Measurements from ENCODE around the gene IGF2BP2. TPM values are rescaled to one million over a fixed set of nuclear protein-coding genes. Genes with fewer than 3 reads are reported as not detected.

IGF2BP2 gene
- total RNA-seq, 2 donors from 2014 or later: 2.6 to 2.7 TPM

DNA sequence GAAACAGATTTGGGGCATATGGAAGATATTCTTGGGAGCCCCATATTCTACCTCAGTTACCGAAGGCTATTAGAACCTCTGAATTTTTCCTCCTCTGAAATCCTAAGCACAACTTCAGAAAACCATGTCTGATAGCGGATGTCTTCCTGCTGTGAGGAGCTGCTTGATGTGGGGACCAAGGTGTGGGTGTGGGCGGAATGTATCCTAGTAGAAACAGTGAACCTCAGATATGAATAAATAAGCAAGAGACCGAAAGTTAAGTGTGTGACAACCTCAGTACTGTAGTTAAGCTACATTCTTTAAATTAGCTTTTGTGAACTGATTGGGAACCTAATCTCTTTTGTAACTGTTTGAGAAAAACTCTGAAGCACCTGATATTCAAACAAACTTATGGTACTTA lies 191.8 kb downstream of the IGF2BP2 start:
- Histone ChIP-seq H3K36me3 (peaks cover 5% of the 10 kb centered on the region), H3K27ac (no peak overlapping the region), H3K4me1 (ENCODE audit: control insufficient read depth in 1 of 2, low read depth in 2 of 2) (peaks cover 0 to 2% of the 10 kb centered on the region in 2 donors), H3K4me3 (no peak overlapping the region), H3K27me3 (replicated peaks; ENCODE audit: insufficient read depth) (no peaks in the 10 kb centered on the region), H3K9me3 (no peaks in the 10 kb centered on the region)
- ATAC-seq (ENCODE audit: insufficient number of reproducible peaks, low FRiP score, low read depth) (no peak), DNase-seq (ENCODE audit: low spot score) (no peak)
- no peak for TF ChIP-seq CTCF (IDR thresholded peaks at IDR 0.05)

- H3K36me3 ChIP-seq: peaks cover 16% of the 10 kb centered on the region
- H3K27ac ChIP-seq: no peak overlapping the region
- ATAC-seq (ENCODE audit: insufficient number of reproducible peaks, low FRiP score, low read depth) (no peak), DNase-seq (ENCODE audit: low spot score) (no peak)
- TF ChIP-seq CTCF (IDR thresholded peaks at IDR 0.05): no peak
- peaks cover 0 to 2% of the 10 kb centered on the region in 2 donors for H3K4me1 ChIP-seq (ENCODE audit: control insufficient read depth in 1 of 2, low read depth in 2 of 2)
- no peaks in the 10 kb centered on the region for H3K27me3 ChIP-seq (replicated peaks; ENCODE audit: insufficient read depth)
- no peak overlapping the region for H3K4me3 ChIP-seq
- no peaks in the 10 kb centered on the region for H3K9me3 ChIP-seq
Measured at GRCh38 chr3:185631508-185632206, 193.2 kb downstream of the IGF2BP2 start.

DNA sequence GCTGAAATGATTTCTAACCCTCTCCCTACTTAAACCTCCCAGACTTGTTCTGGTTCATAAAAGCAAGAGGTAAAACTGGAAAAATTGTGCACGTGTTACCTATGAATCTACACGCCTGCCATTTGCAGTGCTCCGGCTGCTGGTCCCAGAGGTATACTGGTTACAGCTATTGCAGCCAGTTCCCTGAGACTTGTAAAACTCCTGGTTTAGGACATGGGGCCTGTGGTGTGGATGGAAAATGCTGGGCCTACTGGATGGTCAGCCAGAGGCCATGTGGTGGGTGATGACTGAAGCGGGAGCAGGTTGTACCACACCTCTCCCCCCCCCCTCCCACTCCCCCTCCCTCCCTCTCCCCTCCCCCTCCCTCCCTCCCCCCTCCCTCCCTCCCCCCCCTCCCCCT lies 193.7 kb downstream of the IGF2BP2 start:
- no peak for ATAC-seq (ENCODE audit: insufficient number of reproducible peaks, low FRiP score, low read depth)
- no peaks in the 10 kb centered on the region for H3K27me3 ChIP-seq (replicated peaks; ENCODE audit: insufficient read depth)
- peaks cover 0 to 2% of the 10 kb centered on the region in 2 donors for H3K4me1 ChIP-seq (ENCODE audit: control insufficient read depth in 1 of 2, low read depth in 2 of 2)
- no peaks in the 10 kb centered on the region for H3K9me3 ChIP-seq
- H3K27ac ChIP-seq: no peak overlapping the region
- TF ChIP-seq CTCF (IDR thresholded peaks at IDR 0.05): no peak
- no peak overlapping the region for H3K4me3 ChIP-seq
- no peak for DNase-seq (ENCODE audit: low spot score)
- peaks cover 22% of the 10 kb centered on the region for H3K36me3 ChIP-seq

DNA sequence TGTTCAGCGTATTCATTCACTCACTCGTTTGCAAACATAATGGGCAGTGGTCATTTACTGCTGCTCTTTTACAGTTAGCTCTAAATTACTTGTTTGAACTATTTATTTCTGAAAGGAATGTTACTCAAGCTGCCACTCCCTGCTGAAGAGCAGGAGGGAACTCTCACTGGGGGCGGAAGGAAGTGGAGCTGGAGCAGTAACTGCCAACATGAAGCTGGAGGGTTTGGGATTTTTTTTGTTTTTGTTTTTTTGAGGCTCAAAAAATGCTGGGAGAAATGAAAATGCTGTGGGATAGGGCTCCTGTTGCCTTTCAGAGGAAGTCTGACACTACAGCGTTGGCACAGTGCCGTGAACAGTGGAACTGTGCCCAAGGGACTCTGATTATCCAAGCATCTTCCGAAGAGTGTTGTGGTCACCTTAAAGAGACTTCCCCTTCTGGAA lies 194.6 kb downstream of the IGF2BP2 start:
- no peaks in the 10 kb centered on the region for H3K9me3 ChIP-seq
- TF ChIP-seq CTCF (IDR thresholded peaks at IDR 0.05): no peak
- H3K4me1 ChIP-seq (ENCODE audit: control insufficient read depth in 1 of 2, low read depth in 2 of 2): peaks cover 0 to 2% of the 10 kb centered on the region in 2 donors
- DNase-seq (ENCODE audit: low spot score) (no peak), ATAC-seq (ENCODE audit: insufficient number of reproducible peaks, low FRiP score, low read depth) (no peak)
- peaks cover 28% of the 10 kb centered on the region for H3K36me3 ChIP-seq
- H3K27ac ChIP-seq: no peak overlapping the region
- no peak overlapping the region for H3K4me3 ChIP-seq
- H3K27me3 ChIP-seq (replicated peaks; ENCODE audit: insufficient read depth): no peaks in the 10 kb centered on the region

DNA sequence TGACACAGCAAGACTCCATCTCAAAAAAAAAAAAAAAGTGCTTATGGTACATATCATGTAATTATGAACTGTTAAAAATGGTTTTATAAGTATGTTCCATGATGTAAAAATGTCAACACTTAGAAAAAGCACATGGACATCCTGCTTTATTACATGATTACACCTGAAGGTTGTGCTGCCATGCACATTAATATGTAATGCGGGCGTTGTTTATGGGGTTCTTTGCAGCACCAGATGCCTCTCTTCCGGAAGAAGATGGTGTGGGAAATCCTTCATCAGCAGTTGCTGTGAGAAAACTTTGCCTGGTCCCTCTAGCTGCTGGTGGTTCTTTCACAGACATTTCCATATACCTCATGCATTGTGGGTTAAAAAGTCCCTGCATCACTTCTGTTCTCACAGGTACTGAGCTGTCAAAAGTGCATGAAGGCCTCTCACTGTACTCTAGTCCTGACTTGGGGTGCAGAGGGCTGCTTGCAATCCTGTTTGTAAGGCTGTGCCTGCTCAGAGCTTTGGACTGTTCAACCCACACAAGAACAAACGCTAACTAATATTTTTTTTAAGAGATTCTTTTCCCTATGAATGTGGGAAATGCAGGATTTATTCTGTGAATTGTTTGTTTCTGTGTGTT lies 195.2 kb downstream of the IGF2BP2 start:
- ATAC-seq (ENCODE audit: insufficient number of reproducible peaks, low FRiP score, low read depth) (no peak), DNase-seq (ENCODE audit: low spot score) (no peak)
- peaks cover 0 to 2% of the 10 kb centered on the region in 2 donors for H3K4me1 ChIP-seq (ENCODE audit: control insufficient read depth in 1 of 2, low read depth in 2 of 2)
- H3K36me3 ChIP-seq: peaks cover 29% of the 10 kb centered on the region
- H3K27me3 ChIP-seq (replicated peaks; ENCODE audit: insufficient read depth): no peaks in the 10 kb centered on the region
- TF ChIP-seq CTCF (IDR thresholded peaks at IDR 0.05): no peak
- no peak overlapping the region for H3K27ac ChIP-seq
- H3K9me3 ChIP-seq: no peaks in the 10 kb centered on the region
- H3K4me3 ChIP-seq: no peak overlapping the region

All from thoracic aorta (tissue), 2 donors.